ENCODE measurements around the gene CGRRF1.

The CGRRF1 gene

GRCh38 chr14:54577977-54578376, 68.3 kb downstream of the CGRRF1 start:
- Histone ChIP-seq H3K14ac (ENCODE audit: low read length in 2 of 2) (no peak overlapping the region), H3K79me1 (replicated peaks; ENCODE audit: low read length, poor library complexity, severe bottlenecking) (peaks cover 29% of the 10 kb centered on the region), H3K9ac (ENCODE audit: low read length) (no peak overlapping the region), H2BK120ac (ENCODE audit: low read depth, low read length) (no peak overlapping the region), H4K8ac (ENCODE audit: low read length) (no peak overlapping the region), H4K91ac (ENCODE audit: low read length) (no peak overlapping the region), H3K27ac (ENCODE audit: low read length, poor library complexity, severe bottlenecking) (peak overlapping the region; percentile 7), H3K4me2 (ENCODE audit: low read length, poor library complexity, severe bottlenecking) (no peak overlapping the region), H2BK5ac (ENCODE audit: low read depth, low read length, poor library complexity, severe bottlenecking) (no peak overlapping the region), H3K4me3 (ENCODE audit: insufficient read depth in 1 of 2, low read depth in 1 of 2, low read length in 2 of 2) (no peak overlapping the region), H2AFZ (ENCODE audit: low read depth, low read length) (no peak overlapping the region), H3K4me1 (ENCODE audit: control insufficient read depth, insufficient read depth, low read depth, low read length) (peaks cover 8% of the 10 kb centered on the region), H2AK5ac (ENCODE audit: low read length, severe bottlenecking) (no peak overlapping the region), H3K36me3 (ENCODE audit: control insufficient read depth in 1 of 2, insufficient read depth in 2 of 2, low read depth in 1 of 2, low read length in 2 of 2) (peaks cover 11 to 38% of the 10 kb centered on the region in 2 experiments), H3K18ac (ENCODE audit: low read depth in 1 of 2, low read length in 2 of 2) (peak overlapping the region in 1 of 2 experiments; percentile 28), H3K27me3 (ENCODE audit: control insufficient read depth in 1 of 2, insufficient read depth in 1 of 2, low read length in 2 of 2) (no peaks in the 10 kb centered on the region), H2BK15ac (ENCODE audit: low read depth, poor library complexity, severe bottlenecking) (no peak overlapping the region), H2BK12ac (ENCODE audit: low read length in 2 of 2) (no peak overlapping the region), H3K23ac (ENCODE audit: low read length in 2 of 2) (no peak overlapping the region), H3K9me3 (ENCODE audit: control insufficient read depth, low read length) (peaks cover 4% of the 10 kb centered on the region), H3K4ac (ENCODE audit: low read depth in 1 of 2, low read length in 2 of 2) (no peak overlapping the region)
- WGBS: 28% methylated on average over 3 of the region's 3 CpGs
- peak; percentile 54 for DNase-seq

- Histone ChIP-seq H2AK5ac (ENCODE audit: low read length, severe bottlenecking) (no peak overlapping the region), H2BK120ac (ENCODE audit: low read depth, low read length) (no peak overlapping the region), H2AFZ (ENCODE audit: low read depth, low read length) (no peak overlapping the region), H3K27ac (ENCODE audit: low read length, poor library complexity, severe bottlenecking) (no peak overlapping the region), H3K18ac (ENCODE audit: low read depth in 1 of 2, low read length in 2 of 2) (no peak overlapping the region), H2BK12ac (ENCODE audit: low read length in 2 of 2) (no peak overlapping the region), H4K91ac (ENCODE audit: low read length) (no peak overlapping the region), H3K4me1 (ENCODE audit: control insufficient read depth, insufficient read depth, low read depth, low read length) (peaks cover 8% of the 10 kb centered on the region), H2BK5ac (ENCODE audit: low read depth, low read length, poor library complexity, severe bottlenecking) (no peak overlapping the region), H3K36me3 (ENCODE audit: control insufficient read depth in 1 of 2, insufficient read depth in 2 of 2, low read depth in 1 of 2, low read length in 2 of 2) (peaks cover 11 to 27% of the 10 kb centered on the region in 2 experiments), H3K4me2 (ENCODE audit: low read length, poor library complexity, severe bottlenecking) (no peak overlapping the region), H4K8ac (ENCODE audit: low read length) (no peak overlapping the region), H3K14ac (ENCODE audit: low read length in 2 of 2) (no peak overlapping the region), H3K27me3 (ENCODE audit: control insufficient read depth in 1 of 2, insufficient read depth in 1 of 2, low read length in 2 of 2) (no peaks in the 10 kb centered on the region), H3K9me3 (ENCODE audit: control insufficient read depth, low read length) (no peaks in the 10 kb centered on the region), H2BK15ac (ENCODE audit: low read depth, poor library complexity, severe bottlenecking) (no peak overlapping the region), H3K9ac (ENCODE audit: low read length) (no peak overlapping the region), H3K79me1 (replicated peaks; ENCODE audit: low read length, poor library complexity, severe bottlenecking) (peaks cover 24% of the 10 kb centered on the region), H3K23ac (ENCODE audit: low read length in 2 of 2) (no peak overlapping the region), H3K4me3 (ENCODE audit: insufficient read depth in 1 of 2, low read depth in 1 of 2, low read length in 2 of 2) (no peak overlapping the region), H3K4ac (ENCODE audit: low read depth in 1 of 2, low read length in 2 of 2) (no peak overlapping the region)
- WGBS: 2% methylated on average over 1 of the region's 1 CpG
- DNase-seq: peak; percentile 85
Observed at GRCh38 chr14:54579621-54580020, 69.9 kb downstream of the CGRRF1 start.

GRCh38 chr14:54580933-54581332, 71.2 kb downstream of the CGRRF1 start:
- no peak overlapping the region for H3K4me3 ChIP-seq (ENCODE audit: insufficient read depth in 1 of 2, low read depth in 1 of 2, low read length in 2 of 2)
- no peak overlapping the region for H2BK15ac ChIP-seq (ENCODE audit: low read depth, poor library complexity, severe bottlenecking)
- H3K4ac ChIP-seq (ENCODE audit: low read depth in 1 of 2, low read length in 2 of 2): no peak overlapping the region
- no peak overlapping the region for H2BK5ac ChIP-seq (ENCODE audit: low read depth, low read length, poor library complexity, severe bottlenecking)
- no peak overlapping the region for H3K14ac ChIP-seq (ENCODE audit: low read length in 2 of 2)
- H2BK12ac ChIP-seq (ENCODE audit: low read length in 2 of 2): no peak overlapping the region
- H3K27me3 ChIP-seq (ENCODE audit: control insufficient read depth in 1 of 2, insufficient read depth in 1 of 2, low read length in 2 of 2): no peaks in the 10 kb centered on the region
- H2AFZ ChIP-seq (ENCODE audit: low read depth, low read length): no peak overlapping the region
- no peak for DNase-seq
- no peak overlapping the region for H3K23ac ChIP-seq (ENCODE audit: low read length in 2 of 2)
- H3K79me1 ChIP-seq (replicated peaks; ENCODE audit: low read length, poor library complexity, severe bottlenecking): peaks cover 24% of the 10 kb centered on the region
- peaks cover 8% of the 10 kb centered on the region for H3K4me1 ChIP-seq (ENCODE audit: control insufficient read depth, insufficient read depth, low read depth, low read length)
- no peak overlapping the region for H2BK120ac ChIP-seq (ENCODE audit: low read depth, low read length)
- no peak overlapping the region for H3K9ac ChIP-seq (ENCODE audit: low read length)
- peaks cover 11 to 30% of the 10 kb centered on the region in 2 experiments for H3K36me3 ChIP-seq (ENCODE audit: control insufficient read depth in 1 of 2, insufficient read depth in 2 of 2, low read depth in 1 of 2, low read length in 2 of 2)
- H3K9me3 ChIP-seq (ENCODE audit: control insufficient read depth, low read length): no peaks in the 10 kb centered on the region
- no peak overlapping the region for H2AK5ac ChIP-seq (ENCODE audit: low read length, severe bottlenecking)
- no peak overlapping the region for H3K18ac ChIP-seq (ENCODE audit: low read depth in 1 of 2, low read length in 2 of 2)
- 100% methylated on average over 3 of the region's 3 CpGs for WGBS
- H3K27ac ChIP-seq (ENCODE audit: low read length, poor library complexity, severe bottlenecking): no peak overlapping the region
- no peak overlapping the region for H4K8ac ChIP-seq (ENCODE audit: low read length)
- H3K4me2 ChIP-seq (ENCODE audit: low read length, poor library complexity, severe bottlenecking): no peak overlapping the region
- H4K91ac ChIP-seq (ENCODE audit: low read length): no peak overlapping the region

- Histone ChIP-seq H3K14ac (ENCODE audit: low read length in 2 of 2) (peak overlapping the region in 1 of 2 experiments; percentile 75), H2AK5ac (ENCODE audit: low read length, severe bottlenecking) (peak overlapping the region; percentile 90), H2AFZ (ENCODE audit: low read depth, low read length) (no peak overlapping the region), H3K18ac (ENCODE audit: low read depth in 1 of 2, low read length in 2 of 2) (no peak overlapping the region), H3K79me1 (replicated peaks; ENCODE audit: low read length, poor library complexity, severe bottlenecking) (peaks cover 18% of the 10 kb centered on the region), H2BK5ac (ENCODE audit: low read depth, low read length, poor library complexity, severe bottlenecking) (no peak overlapping the region), H3K9ac (ENCODE audit: low read length) (no peak overlapping the region), H2BK15ac (ENCODE audit: low read depth, poor library complexity, severe bottlenecking) (no peak overlapping the region), H3K4me3 (ENCODE audit: insufficient read depth in 1 of 2, low read depth in 1 of 2, low read length in 2 of 2) (no peak overlapping the region), H3K23ac (ENCODE audit: low read length in 2 of 2) (peak overlapping the region; percentile 1 to 98), H3K36me3 (ENCODE audit: control insufficient read depth in 1 of 2, insufficient read depth in 2 of 2, low read depth in 1 of 2, low read length in 2 of 2) (peaks cover 5 to 24% of the 10 kb centered on the region in 2 experiments), H3K27me3 (ENCODE audit: control insufficient read depth in 1 of 2, insufficient read depth in 1 of 2, low read length in 2 of 2) (no peaks in the 10 kb centered on the region), H3K9me3 (ENCODE audit: control insufficient read depth, low read length) (no peaks in the 10 kb centered on the region), H3K27ac (ENCODE audit: low read length, poor library complexity, severe bottlenecking) (no peak overlapping the region), H3K4ac (ENCODE audit: low read depth in 1 of 2, low read length in 2 of 2) (no peak overlapping the region), H3K4me2 (ENCODE audit: low read length, poor library complexity, severe bottlenecking) (no peak overlapping the region), H4K8ac (ENCODE audit: low read length) (peak overlapping the region; percentile 27), H3K4me1 (ENCODE audit: control insufficient read depth, insufficient read depth, low read depth, low read length) (peaks cover 6% of the 10 kb centered on the region), H4K91ac (ENCODE audit: low read length) (peak overlapping the region; percentile 61), H2BK120ac (ENCODE audit: low read depth, low read length) (no peak overlapping the region), H2BK12ac (ENCODE audit: low read length in 2 of 2) (peak overlapping the region in 1 of 2 experiments; percentile 77)
- no peak for DNase-seq
- WGBS: 93% methylated on average over 7 of the region's 7 CpGs
Observed at GRCh38 chr14:54582334-54582733, 72.6 kb downstream of the CGRRF1 start.
